ENCODE results near the gene FMN2.
A peak's percentile ranks its signal among the peaks of the same experiment; 100 is the strongest.

The FMN2 gene

DNA sequence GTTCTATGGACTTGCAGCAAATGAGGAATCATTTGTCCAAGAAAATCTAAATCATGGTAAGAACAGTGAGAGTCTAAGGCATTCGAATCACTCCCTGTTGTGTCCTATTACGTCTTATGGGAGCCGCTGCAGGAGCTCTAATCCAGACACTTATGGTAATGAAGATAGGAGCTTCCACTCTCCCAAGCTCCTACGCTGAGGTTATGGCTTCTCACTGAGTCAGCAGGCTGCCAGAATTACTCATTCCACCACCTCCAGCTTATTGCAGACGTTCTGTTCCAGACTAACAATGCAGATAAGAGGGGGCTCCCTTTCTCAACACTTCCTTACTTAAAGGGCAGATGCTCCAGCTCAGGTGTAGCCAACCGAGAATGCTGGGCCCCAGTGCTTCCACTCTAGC is 307.7 kb downstream of the FMN2 start (continued):
- TF ChIP-seq, protein P1, sequence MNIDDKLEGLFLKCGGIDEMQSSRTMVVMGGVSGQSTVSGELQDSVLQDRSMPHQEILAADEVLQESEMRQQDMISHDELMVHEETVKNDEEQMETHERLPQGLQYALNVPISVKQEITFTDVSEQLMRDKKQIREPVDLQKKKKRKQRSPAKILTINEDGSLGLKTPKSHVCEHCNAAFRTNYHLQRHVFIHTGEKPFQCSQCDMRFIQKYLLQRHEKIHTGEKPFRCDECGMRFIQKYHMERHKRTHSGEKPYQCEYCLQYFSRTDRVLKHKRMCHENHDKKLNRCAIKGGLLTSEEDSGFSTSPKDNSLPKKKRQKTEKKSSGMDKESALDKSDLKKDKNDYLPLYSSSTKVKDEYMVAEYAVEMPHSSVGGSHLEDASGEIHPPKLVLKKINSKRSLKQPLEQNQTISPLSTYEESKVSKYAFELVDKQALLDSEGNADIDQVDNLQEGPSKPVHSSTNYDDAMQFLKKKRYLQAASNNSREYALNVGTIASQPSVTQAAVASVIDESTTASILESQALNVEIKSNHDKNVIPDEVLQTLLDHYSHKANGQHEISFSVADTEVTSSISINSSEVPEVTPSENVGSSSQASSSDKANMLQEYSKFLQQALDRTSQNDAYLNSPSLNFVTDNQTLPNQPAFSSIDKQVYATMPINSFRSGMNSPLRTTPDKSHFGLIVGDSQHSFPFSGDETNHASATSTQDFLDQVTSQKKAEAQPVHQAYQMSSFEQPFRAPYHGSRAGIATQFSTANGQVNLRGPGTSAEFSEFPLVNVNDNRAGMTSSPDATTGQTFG (tag by site-specific recombination; IDR thresholded peaks at IDR 0.05; ENCODE audit: borderline replicate concordance), result no peak
- TF ChIP-seq OSR2 (tag by site-specific recombination; IDR thresholded peaks at IDR 0.05) (peak; percentile 86), ZNF184 (tag by site-specific recombination; IDR thresholded peaks at IDR 0.05) (no peak), KLF9 (tag by site-specific recombination; IDR thresholded peaks at IDR 0.05; ENCODE audit: low read depth) (no peak), ZNF548 (tag by site-specific recombination; IDR thresholded peaks at IDR 0.05) (no peak), ZNF571 (tag by site-specific recombination; IDR thresholded peaks at IDR 0.05) (no peak), ZNF26 (tag by site-specific recombination; IDR thresholded peaks at IDR 0.05) (no peak), HOXA7 (CRISPR knock-in tag; IDR thresholded peaks at IDR 0.05; ENCODE audit: borderline replicate concordance) (no peak), KLF7 (tag by site-specific recombination; IDR thresholded peaks at IDR 0.05; ENCODE audit: borderline replicate concordance) (no peak), ZNF76 (tag by site-specific recombination; IDR thresholded peaks at IDR 0.05; ENCODE audit: borderline replicate concordance, low read depth) (no peak), ZNF530 (tag by site-specific recombination; IDR thresholded peaks at IDR 0.05; ENCODE audit: low read depth) (no peak), ZFP37 (tag by site-specific recombination; IDR thresholded peaks at IDR 0.05) (no peak), ZNF558 (tag by site-specific recombination; IDR thresholded peaks at IDR 0.05) (no peak), ZNF670 (tag by site-specific recombination; IDR thresholded peaks at IDR 0.05; ENCODE audit: low read depth) (no peak), SALL2 (tag by site-specific recombination; IDR thresholded peaks at IDR 0.05; ENCODE audit: borderline replicate concordance) (no peak), ZNF549 (tag by site-specific recombination; IDR thresholded peaks at IDR 0.05) (no peak), YY1 (tag by site-specific recombination; IDR thresholded peaks at IDR 0.05) (no peak), ZNF24 (tag by site-specific recombination; IDR thresholded peaks at IDR 0.05) (no peak), ZNF529 (tag by site-specific recombination; IDR thresholded peaks at IDR 0.05; ENCODE audit: insufficient replicate concordance) (no peak), GFI1B (tag by site-specific recombination; IDR thresholded peaks at IDR 0.05) (no peak), ZNF175 (tag by site-specific recombination; IDR thresholded peaks at IDR 0.05) (no peak), HOXC10 (CRISPR knock-in tag; IDR thresholded peaks at IDR 0.05) (no peak), ZBTB21 (tag by site-specific recombination; IDR thresholded peaks at IDR 0.05) (no peak), EGR2 (tag by site-specific recombination; IDR thresholded peaks at IDR 0.05; ENCODE audit: low read depth) (peak; percentile 65; the same call in 1 of the 2 replicates), KLF16 (tag by site-specific recombination; IDR thresholded peaks at IDR 0.05) (no peak), ZNF610 (tag by site-specific recombination; IDR thresholded peaks at IDR 0.05; ENCODE audit: borderline replicate concordance) (no peak), ZNF837 (tag by site-specific recombination; IDR thresholded peaks at IDR 0.05) (no peak), ZNF48 (tag by site-specific recombination; IDR thresholded peaks at IDR 0.05) (no peak), ZNF23 (tag by site-specific recombination; IDR thresholded peaks at IDR 0.05; ENCODE audit: borderline replicate concordance) (no peak), ZNF473 (tag by site-specific recombination; IDR thresholded peaks at IDR 0.05) (no peak), ZNF174 (tag by site-specific recombination; IDR thresholded peaks at IDR 0.05) (no peak), BCL11A (tag by site-specific recombination; IDR thresholded peaks at IDR 0.05; ENCODE audit: low read depth) (no peak), ZFP69B (tag by site-specific recombination; IDR thresholded peaks at IDR 0.05) (no peak), YY2 (tag by site-specific recombination; IDR thresholded peaks at IDR 0.05) (no peak)
- TF ChIP-seq, protein P2, sequence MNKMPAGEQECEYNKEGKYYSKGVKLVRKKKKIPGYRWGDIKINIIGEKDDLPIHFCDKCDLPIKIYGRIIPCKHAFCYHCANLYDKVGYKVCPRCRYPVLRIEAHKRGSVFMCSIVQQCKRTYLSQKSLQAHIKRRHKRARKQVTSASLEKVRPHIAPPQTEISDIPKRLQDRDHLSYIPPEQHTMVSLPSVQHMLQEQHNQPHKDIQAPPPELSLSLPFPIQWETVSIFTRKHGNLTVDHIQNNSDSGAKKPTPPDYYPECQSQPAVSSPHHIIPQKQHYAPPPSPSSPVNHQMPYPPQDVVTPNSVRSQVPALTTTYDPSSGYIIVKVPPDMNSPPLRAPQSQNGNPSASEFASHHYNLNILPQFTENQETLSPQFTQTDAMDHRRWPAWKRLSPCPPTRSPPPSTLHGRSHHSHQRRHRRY (tag by site-specific recombination; IDR thresholded peaks at IDR 0.05), result no peak
- TF ChIP-seq, protein P3, sequence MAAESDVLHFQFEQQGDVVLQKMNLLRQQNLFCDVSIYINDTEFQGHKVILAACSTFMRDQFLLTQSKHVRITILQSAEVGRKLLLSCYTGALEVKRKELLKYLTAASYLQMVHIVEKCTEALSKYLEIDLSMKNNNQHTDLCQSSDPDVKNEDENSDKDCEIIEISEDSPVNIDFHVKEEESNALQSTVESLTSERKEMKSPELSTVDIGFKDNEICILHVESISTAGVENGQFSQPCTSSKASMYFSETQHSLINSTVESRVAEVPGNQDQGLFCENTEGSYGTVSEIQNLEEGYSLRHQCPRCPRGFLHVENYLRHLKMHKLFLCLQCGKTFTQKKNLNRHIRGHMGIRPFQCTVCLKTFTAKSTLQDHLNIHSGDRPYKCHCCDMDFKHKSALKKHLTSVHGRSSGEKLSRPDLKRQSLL (tag by site-specific recombination; IDR thresholded peaks at IDR 0.05), result no peak
- TF ChIP-seq, protein P4, sequence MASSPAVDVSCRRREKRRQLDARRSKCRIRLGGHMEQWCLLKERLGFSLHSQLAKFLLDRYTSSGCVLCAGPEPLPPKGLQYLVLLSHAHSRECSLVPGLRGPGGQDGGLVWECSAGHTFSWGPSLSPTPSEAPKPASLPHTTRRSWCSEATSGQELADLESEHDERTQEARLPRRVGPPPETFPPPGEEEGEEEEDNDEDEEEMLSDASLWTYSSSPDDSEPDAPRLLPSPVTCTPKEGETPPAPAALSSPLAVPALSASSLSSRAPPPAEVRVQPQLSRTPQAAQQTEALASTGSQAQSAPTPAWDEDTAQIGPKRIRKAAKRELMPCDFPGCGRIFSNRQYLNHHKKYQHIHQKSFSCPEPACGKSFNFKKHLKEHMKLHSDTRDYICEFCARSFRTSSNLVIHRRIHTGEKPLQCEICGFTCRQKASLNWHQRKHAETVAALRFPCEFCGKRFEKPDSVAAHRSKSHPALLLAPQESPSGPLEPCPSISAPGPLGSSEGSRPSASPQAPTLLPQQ (tag by site-specific recombination; IDR thresholded peaks at IDR 0.05), result 0 out of 2 replicates have a peak, but pooled peaks have one; percentile 33
